Gastroesophageal sphincter (tissue), 3 donors: ENCODE data around the gene ZNF746.

Experiments
- EP300 ChIP-seq: sonication (generic); formaldehyde crosslinking; IDR thresholded peaks from one replicate; pipeline ENCODE4 v1.6.1; 2017; ENCODE audit warnings: antibody characterized with exemption, mild to moderate bottlenecking
- POLR2A ChIP-seq, 2 donors: fragments of 450-650 bp; IDR thresholded peaks; one replicate each; pipeline ENCODE4 v1.6.1; 2017; ENCODE audit warnings: antibody characterized with exemption in 2 of 2, mild to moderate bottlenecking in 2 of 2, moderate library complexity in 1 of 2
- POLR2AphosphoS5 ChIP-seq: sonication (generic); formaldehyde crosslinking; IDR thresholded peaks from one replicate; pipeline ENCODE4 v1.6.1; 2017; ENCODE audit warnings: antibody characterized with exemption
- TF ChIP-seq, protein P1 (sequence below), 4 experiments: fragments of 200-600 bp in 2 of 4; fragments of 450-650 bp in 2 of 4; sonication (generic) in 1 of 4; IDR thresholded peaks; one replicate each; pipeline ENCODE4 v1.5.1; 2017 to 2019; ENCODE audit warnings: antibody characterized with exemption in 4 of 4, mild to moderate bottlenecking in 2 of 4, moderate library complexity in 2 of 4

DNA sequence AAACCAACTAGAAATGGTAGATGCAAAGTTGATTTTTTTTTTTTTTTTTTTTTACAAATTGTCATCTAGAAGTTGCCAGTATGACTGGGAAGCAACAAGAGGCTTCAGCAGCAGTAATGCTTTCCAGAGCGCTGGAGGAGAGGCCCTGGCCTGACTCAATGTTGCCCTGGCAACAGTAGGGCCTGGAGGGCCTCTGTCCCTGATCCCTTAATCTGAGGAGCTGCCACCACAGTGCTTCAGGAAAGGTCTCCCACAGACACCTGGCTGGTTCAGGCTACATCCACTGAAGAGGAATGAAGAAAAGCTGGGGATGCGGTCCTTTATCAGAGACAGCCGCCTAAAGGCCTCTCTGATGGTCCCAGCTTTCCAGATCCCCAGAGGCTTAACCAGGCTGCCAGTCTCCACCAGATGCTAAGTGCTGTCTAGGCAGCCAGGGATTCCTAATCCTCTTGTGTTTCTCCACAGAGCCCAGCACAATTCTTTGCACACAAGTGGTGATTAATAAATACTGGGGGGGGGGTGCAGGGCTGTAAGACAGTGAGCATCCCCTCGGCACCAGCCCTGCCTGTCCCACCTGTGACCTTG lies 70.4 kb downstream of the ZNF746 start:
- no peak for TF ChIP-seq POLR2A (IDR thresholded peaks at IDR 0.05)
- TF ChIP-seq, protein P1, sequence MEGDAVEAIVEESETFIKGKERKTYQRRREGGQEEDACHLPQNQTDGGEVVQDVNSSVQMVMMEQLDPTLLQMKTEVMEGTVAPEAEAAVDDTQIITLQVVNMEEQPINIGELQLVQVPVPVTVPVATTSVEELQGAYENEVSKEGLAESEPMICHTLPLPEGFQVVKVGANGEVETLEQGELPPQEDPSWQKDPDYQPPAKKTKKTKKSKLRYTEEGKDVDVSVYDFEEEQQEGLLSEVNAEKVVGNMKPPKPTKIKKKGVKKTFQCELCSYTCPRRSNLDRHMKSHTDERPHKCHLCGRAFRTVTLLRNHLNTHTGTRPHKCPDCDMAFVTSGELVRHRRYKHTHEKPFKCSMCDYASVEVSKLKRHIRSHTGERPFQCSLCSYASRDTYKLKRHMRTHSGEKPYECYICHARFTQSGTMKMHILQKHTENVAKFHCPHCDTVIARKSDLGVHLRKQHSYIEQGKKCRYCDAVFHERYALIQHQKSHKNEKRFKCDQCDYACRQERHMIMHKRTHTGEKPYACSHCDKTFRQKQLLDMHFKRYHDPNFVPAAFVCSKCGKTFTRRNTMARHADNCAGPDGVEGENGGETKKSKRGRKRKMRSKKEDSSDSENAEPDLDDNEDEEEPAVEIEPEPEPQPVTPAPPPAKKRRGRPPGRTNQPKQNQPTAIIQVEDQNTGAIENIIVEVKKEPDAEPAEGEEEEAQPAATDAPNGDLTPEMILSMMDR (IDR thresholded peaks at IDR 0.05) = no peak
- TF ChIP-seq EP300 = no peak
- no peak for TF ChIP-seq POLR2AphosphoS5
